Measurements from ENCODE around the gene EEF1A2.
"Not testable (repeated sequence)": the region's sequence is repeated elsewhere in the genome, so short reads cannot be mapped to it uniquely, and the experiment has no call there.

EEF1A2 gene

GRCh38 chr20:63520504-63520933 is 21.6 kb upstream of the EEF1A2 start, which contains the start of gene PPDPF:
PPDPF (plus strand) TSS chr20:63520765; CDS start chr20:63521309, 544 bp downstream.
- DNase-seq (ENCODE audit: low spot score): peak; percentile 79

DNA sequence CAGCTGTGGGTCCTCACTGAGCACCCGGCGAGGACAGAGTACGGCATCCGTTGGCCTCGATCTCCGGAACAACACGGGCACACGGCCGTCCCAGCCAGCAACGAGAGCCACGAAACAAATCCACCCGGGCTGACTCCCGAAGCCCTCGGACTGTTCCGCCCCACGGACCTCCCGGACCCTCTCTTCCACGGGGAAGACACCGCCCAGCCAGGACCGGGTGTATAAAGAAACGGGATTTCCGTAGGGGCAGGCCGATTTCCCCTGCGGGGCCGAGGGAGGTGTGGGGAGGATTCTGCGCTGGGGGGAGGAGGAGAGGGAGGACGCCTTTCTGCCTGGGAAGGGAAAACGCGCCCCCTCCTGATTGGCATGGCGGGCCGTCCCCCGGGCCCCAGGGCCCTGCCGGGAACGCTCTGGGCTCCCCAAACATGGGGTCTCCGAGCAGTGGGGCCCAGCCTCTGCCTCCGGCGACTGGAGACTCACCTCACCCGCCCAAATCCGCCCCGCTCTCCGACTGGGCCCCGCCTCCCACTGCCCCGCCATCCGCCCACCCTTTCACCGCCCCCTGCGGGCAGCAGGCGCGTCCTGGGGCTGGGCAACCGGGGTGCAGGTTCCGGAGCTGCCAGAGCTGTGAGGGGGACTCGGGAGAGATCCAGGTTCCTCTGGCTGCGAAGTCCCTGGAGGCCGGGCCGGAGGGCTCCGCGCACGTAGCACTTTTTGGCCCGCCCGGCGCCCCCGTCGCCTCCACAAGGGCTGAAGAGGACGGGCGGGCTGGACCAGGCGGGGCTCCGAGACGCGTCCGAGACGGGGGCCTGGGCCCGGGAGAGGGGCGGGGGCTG is 21.0 kb upstream of the EEF1A2 start:
- peak; percentile 44 for DNase-seq (ENCODE audit: low spot score)

- DNase-seq (ENCODE audit: low spot score): no peak
Measured at GRCh38 chr20:63518946-63519667, 20.2 kb upstream of the EEF1A2 start.

- DNase-seq (ENCODE audit: low spot score): no peak
Measured at GRCh38 chr20:63518351-63518861, 19.5 kb upstream of the EEF1A2 start.

GRCh38 chr20:63517376-63518309 is 18.8 kb upstream of the EEF1A2 start:
- no peak for DNase-seq (ENCODE audit: low spot score)

DNA sequence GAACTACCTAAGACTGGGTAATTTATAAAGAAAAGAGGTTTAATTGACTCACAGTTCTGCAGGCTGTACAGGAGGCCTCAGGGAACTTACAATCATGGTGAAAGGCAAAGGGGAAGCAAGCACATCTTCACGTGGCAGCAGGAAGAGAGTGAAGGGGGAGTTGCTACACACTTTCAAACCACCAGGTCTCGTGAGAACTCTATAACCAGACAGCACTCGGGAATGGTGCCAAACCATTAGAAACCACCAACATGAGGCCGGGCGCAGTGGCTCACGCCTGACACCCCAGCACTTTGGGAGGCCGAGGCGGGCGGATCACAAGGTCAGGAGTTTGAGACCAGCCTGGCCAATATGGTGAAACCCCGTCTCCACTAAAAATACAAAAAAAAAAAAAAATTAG is 15.6 kb upstream of the EEF1A2 start:
- not testable (repeated sequence) for DNase-seq (ENCODE audit: low spot score)

- DNase-seq (ENCODE audit: low spot score): no peak
Measured at GRCh38 chr20:63513207-63513606, 14.3 kb upstream of the EEF1A2 start.

DNA sequence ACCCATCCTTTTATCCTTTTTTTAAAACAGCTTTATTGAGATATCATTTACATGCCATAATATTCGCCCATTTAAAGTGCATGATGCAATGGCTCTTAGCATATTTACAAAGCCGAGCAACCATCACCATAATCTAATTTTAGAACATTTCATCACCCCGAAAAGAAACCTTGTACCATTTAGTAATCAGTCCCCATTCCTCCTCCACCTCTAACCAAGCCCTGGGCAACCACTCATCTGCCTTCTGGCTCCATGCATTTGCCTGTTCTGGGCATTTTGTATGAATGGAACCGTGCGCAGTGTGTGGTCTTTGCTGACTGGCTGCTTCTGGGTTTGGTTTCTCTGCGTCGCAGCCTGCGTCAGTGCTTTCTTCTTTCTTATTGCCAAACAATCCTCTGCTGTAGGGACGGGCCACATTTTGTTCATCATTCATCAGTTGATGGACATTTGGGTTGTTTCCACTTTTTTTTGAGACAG is 10.2 kb upstream of the EEF1A2 start:
- DNase-seq (ENCODE audit: low spot score): no peak

DNA sequence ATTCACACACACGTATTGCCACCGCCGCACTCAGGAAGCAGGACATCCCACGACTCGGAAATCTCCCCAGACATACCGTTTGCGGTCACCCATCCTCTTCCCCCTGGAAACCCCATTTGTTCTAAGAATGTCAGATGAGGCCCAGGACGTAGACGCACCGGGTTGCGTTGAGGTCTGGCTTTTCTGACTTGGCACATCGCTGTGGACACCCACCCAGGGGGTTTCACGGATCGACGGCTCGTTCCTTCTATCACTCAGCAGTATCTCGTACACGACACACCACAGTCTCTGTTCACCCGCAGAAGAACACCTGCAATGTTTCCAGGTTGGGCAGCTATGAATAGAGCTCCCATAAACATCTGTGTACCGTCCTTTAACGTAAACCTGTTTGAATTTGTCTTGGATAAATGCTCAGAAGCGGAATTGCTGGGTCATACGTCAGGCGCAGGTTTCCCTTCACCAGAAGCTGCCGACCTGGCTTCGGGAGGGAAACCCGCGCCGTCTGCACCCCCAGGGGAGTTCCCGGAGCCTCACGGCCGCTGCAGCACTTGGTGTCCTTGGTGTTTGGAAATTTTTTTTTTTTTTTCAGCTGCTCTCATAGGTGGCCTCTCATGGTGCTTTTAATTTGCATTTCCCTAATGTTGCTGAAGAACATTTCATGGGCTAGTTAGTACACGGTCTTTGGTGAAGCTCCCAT is 9.3 kb upstream of the EEF1A2 start:
- no peak for DNase-seq (ENCODE audit: low spot score)

GRCh38 chr20:63507083-63507743 is 8.3 kb upstream of the EEF1A2 start:
- no peak for DNase-seq (ENCODE audit: low spot score)

DNA sequence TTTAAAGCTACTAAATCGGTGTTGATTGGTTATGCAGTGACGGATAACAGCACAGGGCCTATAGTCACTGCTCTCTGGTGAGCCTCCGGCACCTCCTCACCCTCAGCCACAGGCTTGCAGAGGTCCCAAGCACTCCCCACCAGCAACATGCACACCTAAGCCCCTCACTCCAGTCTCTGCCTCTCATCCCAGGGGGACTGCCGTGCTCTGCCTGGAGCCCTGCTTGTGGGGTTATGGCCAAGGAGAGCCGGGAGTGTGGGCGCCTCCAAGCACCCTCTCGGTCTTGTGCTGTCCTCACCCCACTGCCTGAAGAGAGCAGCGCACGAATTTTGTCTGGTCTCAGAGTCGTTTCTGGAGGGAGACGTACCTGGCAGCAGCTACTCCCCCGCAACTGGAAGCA is 6.8 kb upstream of the EEF1A2 start:
- DNase-seq (ENCODE audit: low spot score): no peak

GRCh38 chr20:63505281-63505680 is 6.4 kb upstream of the EEF1A2 start:
- no peak for DNase-seq (ENCODE audit: low spot score)

- DNase-seq (ENCODE audit: low spot score): no peak
Measured at GRCh38 chr20:63504642-63505041, 5.8 kb upstream of the EEF1A2 start.

GRCh38 chr20:63503524-63503923 is 4.6 kb upstream of the EEF1A2 start:
- no peak for DNase-seq (ENCODE audit: low spot score)

- no peak for DNase-seq (ENCODE audit: low spot score)
Measured at GRCh38 chr20:63502671-63503172, 3.8 kb upstream of the EEF1A2 start.

DNA sequence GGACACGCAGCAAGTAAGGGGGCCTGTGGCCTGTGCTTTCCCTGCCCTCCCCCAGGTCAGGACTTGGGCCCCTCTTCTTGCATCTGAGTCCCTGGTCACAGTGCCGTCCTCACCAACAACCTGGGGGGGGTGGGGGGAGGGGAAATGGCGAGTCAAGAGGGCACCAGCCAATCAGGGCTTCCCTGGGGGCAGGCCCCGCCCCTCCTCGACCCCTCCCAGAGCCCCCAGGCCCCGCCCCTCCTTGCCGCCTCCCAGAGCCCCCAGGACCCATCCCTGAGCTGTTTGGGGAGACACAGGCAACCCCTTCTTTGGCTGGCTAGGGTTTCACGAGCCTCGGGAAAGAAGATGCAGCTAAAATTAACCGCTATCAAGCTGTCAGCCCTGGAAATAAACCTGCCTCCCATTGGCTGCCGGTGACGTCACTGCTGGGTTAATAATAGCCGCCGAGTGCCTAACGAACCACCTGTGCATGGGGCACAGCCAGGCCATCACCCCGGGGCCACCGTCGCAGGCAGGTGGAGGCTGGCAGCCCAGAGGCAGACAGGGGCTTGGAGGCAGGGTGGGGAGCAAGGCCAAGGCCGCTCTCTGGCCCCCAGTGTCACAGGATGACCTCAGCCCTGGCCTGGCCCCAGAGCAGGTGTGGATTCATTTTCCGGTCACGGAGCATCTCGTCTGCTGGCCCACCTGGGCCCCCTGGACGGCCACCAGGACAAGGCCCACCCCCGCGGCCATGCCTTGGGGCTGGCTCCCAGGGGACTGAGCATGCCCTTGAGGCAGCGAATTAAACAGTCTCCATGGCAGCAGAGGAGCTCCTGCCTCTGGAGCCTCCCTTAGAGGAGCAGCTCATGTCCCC is 3.2 kb upstream of the EEF1A2 start:
- no peak for DNase-seq (ENCODE audit: low spot score)

DNA sequence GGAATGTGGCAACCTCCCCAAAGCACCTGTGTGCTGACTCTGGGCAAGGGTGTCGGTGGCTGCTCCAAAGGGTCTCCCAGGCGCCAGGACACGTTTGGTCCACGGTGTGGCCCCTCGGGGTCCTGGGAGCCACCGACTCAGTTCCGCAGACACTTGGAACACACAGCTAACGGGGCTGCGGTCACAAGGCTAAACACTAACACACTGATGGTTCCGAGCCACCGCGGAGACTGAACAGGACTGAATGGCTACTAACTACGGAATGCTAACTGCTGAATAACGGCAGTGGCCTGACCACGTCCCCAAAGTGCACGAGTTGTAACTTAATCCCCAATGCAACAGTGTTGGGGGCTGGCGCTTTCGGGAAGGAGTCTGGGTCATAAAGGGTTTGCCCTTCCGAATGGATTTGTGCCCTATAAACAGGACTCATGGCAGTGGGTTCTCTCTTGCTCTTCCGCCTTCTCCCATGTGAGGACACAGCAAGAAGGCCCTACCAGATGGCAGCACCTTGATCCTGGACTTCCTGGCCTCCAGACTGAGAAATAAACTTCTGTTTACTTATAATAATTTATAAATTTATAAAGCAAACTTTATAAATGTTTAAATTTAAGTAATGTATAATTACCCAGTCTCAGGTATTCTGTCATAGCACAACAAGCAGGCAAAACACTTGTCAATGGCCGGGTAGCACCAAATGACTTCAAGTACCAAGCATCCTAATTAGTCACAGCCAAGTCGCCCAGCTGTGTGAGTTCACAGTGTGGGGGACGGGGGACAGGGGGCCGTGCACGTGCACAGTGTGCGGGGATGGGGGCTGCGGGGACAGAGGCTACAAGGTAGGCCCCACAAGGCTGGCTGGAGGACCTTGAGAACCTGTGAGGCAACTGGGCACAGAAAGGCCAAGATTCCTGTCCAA is 2.3 kb upstream of the EEF1A2 start:
- DNase-seq (ENCODE audit: low spot score): no peak

- DNase-seq (ENCODE audit: low spot score): no peak
Measured at GRCh38 chr20:63500151-63500901, 1.4 kb upstream of the EEF1A2 start.
